HUES48 (cell line): Measurements from ENCODE around the gene TM2D1.

Experiments used
- H3K27ac ChIP-seq: one replicate; pipeline ENCODE4 v1.7.0; 2013; ENCODE audit warnings: low read depth, low read length, inconsistent platforms
- H3K27me3 ChIP-seq: 2 replicates; pipeline ENCODE4 v1.6.1; 2013; ENCODE audit warnings: mild to moderate bottlenecking, low read length; ENCODE audit not compliant: control insufficient read depth, insufficient read depth
- H3K36me3 ChIP-seq: 2 replicates; pipeline ENCODE4 v1.6.1; 2013; ENCODE audit warnings: low read length; ENCODE audit not compliant: control insufficient read depth, insufficient read depth
- H3K4me1 ChIP-seq: 2 replicates; pipeline ENCODE4 v1.6.1; 2013; ENCODE audit warnings: mild to moderate bottlenecking, low read length; ENCODE audit not compliant: control insufficient read depth, insufficient read depth
- H3K4me3 ChIP-seq: 2 replicates; pipeline ENCODE4 v1.5.1; 2013; ENCODE audit warnings: mild to moderate bottlenecking, low read depth, low read length
- H3K9ac ChIP-seq: 2 replicates; pipeline ENCODE4 v1.6.1; 2013; ENCODE audit warnings: mild to moderate bottlenecking, low read depth, low read length, moderate library complexity
- H3K9me3 ChIP-seq: 2 replicates; pipeline ENCODE4 v1.6.1; 2013; ENCODE audit warnings: low read length; ENCODE audit not compliant: control insufficient read depth, insufficient read depth

The TM2D1 gene

DNA sequence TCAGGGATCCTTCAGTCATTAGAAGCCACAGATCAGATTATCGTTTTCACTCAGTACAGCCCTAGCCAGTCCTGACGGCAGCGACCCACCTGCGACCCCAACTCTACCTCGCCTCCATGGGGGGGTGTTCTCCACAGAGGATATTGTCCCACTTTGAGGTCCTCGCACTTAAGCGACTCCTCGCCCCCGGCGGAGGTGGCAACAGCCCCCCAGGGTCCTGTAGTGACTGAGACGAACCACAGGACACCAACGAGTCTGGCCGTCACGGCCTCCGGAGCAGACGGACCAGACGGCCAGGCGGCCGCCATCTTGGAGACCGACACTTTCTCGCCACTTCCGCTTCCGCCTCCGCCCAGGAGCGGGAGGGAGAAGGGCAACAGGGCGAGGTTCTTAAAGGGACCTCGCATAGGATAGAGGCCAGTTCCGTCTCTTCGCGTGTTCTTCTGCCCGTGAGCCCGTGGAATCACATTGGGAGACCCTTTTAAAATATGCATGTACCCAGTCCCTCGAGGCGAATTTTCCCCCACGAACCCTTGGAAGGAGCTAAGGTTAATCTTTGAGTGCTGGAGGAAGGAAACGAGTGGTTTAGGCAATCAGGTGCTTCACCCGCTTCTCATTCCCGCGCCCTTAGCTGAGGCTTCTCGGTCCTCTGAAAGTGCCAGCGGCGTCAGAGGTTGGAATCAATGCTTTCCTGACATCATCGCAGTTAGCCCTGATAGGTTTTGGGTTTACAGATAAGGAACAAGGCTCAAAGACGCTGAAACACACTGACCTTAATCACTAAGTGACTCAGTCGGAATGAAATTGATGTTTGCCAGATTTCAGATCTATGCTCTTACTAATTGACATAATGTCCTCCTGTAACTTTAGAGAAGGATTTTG, at the start of gene TM2D1:
TM2D1 (minus strand) TSS at position 329 of the 882 bp plus-strand sequence; CDS start at position 308, 21 bp downstream.
- Histone ChIP-seq H3K4me1 (0 out of 2 replicates have a peak, but pooled peaks cover 6% of the 10 kb centered on the region), H3K9ac (peak within 1 kb of the TSS; percentile 93), H3K27me3 (no peaks in the 10 kb centered on the region), H3K36me3 (peaks cover 7% of the 10 kb centered on the region), H3K27ac (peak within 1 kb of the TSS; percentile 89), H3K9me3 (no peaks in the 10 kb centered on the region), H3K4me3 (peak within 1 kb of the TSS; percentile 94)

DNA sequence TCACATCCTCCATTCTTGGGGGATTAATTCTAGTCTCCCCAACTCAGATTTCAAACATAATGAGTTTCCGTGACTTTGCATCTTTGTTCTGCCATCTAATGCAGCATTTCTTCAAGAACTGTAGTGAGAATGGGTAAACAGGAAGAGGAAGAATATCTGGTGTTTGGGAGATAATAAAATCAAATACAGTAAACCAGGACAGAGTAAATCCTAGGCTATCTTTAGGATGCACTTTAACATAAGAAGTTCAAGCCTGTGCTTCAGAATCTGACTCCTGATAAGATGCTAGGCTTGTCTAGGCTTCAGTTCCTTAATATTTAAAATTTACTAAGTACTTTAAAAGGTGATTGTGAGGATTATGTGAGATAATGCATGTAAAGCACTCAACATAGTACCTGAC, 45.2 kb upstream of the TM2D1 start:
- H3K4me1 ChIP-seq = no peaks in the 10 kb centered on the region
- no peaks in the 10 kb centered on the region for H3K27me3 ChIP-seq
- no peak overlapping the region for H3K9ac ChIP-seq
- no peak overlapping the region for H3K4me3 ChIP-seq
- no peaks in the 10 kb centered on the region for H3K9me3 ChIP-seq
- no peak overlapping the region for H3K27ac ChIP-seq
- peaks cover 66% of the 10 kb centered on the region for H3K36me3 ChIP-seq

DNA sequence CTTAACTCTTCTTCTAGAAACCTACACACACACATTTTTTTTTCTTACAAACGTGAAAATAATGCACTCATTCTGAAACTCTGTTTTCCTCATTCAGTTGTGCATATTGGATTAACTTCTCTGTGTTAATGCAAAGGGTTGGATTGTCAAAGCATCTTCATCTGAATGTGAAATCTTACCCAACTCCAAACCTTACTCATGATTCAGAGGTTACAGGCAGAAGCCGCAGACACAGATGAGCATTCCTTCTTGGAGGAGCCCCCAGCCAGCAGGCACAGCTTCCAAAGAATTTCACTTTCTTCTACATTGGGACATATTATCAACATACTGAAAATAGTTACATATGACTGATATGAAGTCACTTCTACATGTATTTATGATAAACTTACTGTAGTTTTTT, 33.0 kb upstream of the TM2D1 start:
- H3K9ac ChIP-seq = no peak overlapping the region
- no peak overlapping the region for H3K4me3 ChIP-seq
- H3K27ac ChIP-seq = no peak overlapping the region
- H3K4me1 ChIP-seq = peaks cover 8% of the 10 kb centered on the region
- H3K9me3 ChIP-seq = no peaks in the 10 kb centered on the region
- peaks cover 5% of the 10 kb centered on the region for H3K36me3 ChIP-seq
- no peaks in the 10 kb centered on the region for H3K27me3 ChIP-seq

DNA sequence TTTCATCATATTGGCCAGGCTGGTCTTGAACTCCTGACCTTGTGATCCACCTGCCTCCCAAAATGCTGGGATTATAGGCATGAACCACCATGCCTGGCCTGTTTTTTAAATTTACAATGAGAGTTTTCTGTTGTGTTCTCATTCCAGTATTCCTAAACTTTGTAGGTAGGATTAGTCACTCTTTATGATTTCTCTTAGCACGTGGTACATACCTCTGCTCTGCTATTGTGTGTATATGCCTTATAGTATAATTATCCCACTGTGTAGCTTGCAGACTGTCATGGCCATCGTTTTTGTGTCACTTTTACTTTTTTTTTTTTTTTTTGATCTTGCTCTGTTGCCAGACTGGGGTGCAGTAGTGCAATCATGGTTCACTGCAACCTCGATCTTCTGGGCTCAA, 31.8 kb upstream of the TM2D1 start:
- no peak overlapping the region for H3K9ac ChIP-seq
- peaks cover 16% of the 10 kb centered on the region for H3K4me1 ChIP-seq
- no peaks in the 10 kb centered on the region for H3K9me3 ChIP-seq
- H3K36me3 ChIP-seq = 0 out of 2 replicates have a peak, but pooled peaks cover 3% of the 10 kb centered on the region
- no peak overlapping the region for H3K4me3 ChIP-seq
- H3K27me3 ChIP-seq = no peaks in the 10 kb centered on the region
- no peak overlapping the region for H3K27ac ChIP-seq

DNA sequence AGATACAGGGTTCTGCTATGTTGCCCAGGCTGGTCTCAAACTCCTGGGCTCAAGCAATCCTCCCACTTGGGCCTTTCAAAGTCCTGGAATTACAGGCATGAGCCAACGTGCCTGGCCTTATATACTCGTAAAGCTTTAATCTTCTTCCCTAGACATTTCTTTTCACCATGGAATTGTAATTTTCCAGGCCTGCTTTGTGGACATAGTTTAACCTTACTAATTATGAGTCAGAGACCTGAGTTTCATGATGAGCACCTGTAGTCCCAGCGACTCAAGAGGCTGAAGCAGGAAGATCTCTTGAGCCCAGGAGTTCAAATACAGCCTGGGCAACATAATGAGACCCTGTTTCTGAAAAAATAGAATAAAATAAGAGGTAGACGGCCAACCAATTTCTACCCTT, 29.6 kb upstream of the TM2D1 start:
- Histone ChIP-seq H3K27me3 (no peaks in the 10 kb centered on the region), H3K4me1 (peaks cover 16% of the 10 kb centered on the region), H3K9ac (no peak overlapping the region), H3K4me3 (no peak overlapping the region), H3K36me3 (0 out of 2 replicates have a peak, but pooled peaks cover 3% of the 10 kb centered on the region), H3K9me3 (no peaks in the 10 kb centered on the region), H3K27ac (no peak overlapping the region)

DNA sequence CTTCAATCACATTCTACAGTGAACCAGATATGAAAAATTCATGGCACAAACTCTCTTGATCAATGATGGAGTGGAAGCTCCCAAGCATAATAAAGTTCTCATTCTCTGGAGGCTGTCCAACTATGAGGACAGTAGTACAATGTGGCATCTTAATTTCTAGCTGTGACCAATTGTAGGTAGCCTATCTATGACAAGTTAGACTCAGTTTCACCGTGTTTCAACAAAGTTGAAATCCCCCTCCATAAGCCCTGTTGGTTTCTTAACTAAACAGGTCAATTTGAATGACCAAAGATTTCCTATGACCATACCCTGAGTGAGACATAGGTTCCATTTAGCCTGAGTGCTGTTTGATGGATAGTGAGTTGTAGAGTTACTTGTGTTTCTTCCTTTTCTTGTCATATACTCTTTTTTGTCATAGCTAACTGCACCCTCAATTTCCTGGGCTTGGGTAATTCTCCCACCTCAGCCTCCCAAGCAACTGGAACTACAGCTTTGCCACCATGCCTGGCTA, 29.1 kb upstream of the TM2D1 start:
- Histone ChIP-seq H3K27me3 (no peaks in the 10 kb centered on the region), H3K36me3 (0 out of 2 replicates have a peak, but pooled peaks cover 3% of the 10 kb centered on the region), H3K9ac (no peak overlapping the region), H3K27ac (no peak overlapping the region), H3K4me3 (no peak overlapping the region), H3K9me3 (no peaks in the 10 kb centered on the region), H3K4me1 (peaks cover 16% of the 10 kb centered on the region)

DNA sequence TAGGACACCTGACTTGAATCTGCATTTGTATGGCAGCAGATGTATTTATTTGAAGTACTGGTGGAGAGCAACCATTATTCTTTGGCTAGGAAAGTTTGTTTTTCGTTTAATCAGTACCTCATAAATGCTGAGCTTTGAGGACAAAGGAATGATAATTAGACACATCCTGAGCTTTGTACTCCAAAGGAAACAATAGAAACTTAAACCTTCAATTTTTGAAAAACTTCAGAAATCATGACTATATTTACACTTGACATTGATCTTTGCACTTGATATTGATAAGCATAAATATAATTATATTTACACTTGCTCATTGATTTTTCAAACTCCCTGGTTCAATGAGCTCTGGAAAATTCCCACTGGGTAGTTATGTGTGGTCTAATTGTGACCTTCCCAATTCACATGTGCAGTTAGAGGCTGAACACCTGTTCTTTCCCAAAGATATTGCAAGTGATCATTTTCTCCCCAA, 28.0 kb upstream of the TM2D1 start:
- peak overlapping the region; percentile 28 for H3K27ac ChIP-seq

DNA sequence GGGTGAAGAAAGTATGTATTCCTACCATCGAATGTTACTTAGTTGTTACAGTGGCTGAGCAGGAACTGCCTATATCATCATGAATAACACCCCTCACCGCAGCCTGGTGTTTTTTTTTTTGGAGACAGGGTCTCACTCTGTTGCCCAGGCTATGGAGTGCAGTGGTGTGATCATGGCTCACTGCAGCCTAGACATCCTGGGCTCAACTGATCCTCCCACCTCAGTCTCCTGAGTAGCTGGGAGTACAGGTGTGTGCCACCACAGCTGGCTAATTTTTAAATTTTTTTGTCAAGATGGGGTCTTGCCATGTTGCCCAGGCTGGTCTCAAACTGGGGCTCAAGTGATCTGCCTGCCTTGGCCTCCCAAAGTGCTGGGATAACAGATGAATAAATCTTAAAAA, 24.6 kb upstream of the TM2D1 start:
- H3K4me1 ChIP-seq = peaks cover 30% of the 10 kb centered on the region
- H3K9ac ChIP-seq = no peak overlapping the region
- no peak overlapping the region for H3K27ac ChIP-seq
- H3K9me3 ChIP-seq = no peaks in the 10 kb centered on the region
- H3K4me3 ChIP-seq = no peak overlapping the region
- H3K27me3 ChIP-seq = no peaks in the 10 kb centered on the region
- H3K36me3 ChIP-seq = no peaks in the 10 kb centered on the region

More for the DNA sequence above, 28.0 kb upstream of the TM2D1 start:
- Histone ChIP-seq H3K36me3 (0 out of 2 replicates have a peak, but pooled peaks cover 3% of the 10 kb centered on the region), H3K9ac (no peak overlapping the region), H3K4me3 (no peak overlapping the region), H3K27me3 (no peaks in the 10 kb centered on the region), H3K4me1 (peaks cover 16% of the 10 kb centered on the region), H3K9me3 (no peaks in the 10 kb centered on the region)

DNA sequence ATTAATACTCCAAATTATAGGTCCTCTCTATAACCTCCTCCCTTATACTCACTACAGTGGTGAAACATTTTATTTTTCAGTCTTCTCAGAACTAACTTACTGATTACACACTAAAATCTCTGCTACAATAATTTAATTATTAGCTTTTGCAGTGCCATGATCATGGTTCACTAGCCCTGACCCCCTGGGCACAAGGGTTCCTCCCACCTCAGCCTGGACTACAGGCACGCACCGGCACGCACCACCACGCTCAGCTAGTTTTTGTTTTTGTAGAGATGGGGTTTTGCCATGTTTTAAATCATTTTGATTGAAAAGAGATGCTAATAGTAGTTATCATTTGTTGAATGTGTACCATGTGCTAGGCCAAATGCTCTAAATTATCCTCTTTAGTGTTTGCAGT, 23.6 kb upstream of the TM2D1 start:
- no peak overlapping the region for H3K27ac ChIP-seq

DNA sequence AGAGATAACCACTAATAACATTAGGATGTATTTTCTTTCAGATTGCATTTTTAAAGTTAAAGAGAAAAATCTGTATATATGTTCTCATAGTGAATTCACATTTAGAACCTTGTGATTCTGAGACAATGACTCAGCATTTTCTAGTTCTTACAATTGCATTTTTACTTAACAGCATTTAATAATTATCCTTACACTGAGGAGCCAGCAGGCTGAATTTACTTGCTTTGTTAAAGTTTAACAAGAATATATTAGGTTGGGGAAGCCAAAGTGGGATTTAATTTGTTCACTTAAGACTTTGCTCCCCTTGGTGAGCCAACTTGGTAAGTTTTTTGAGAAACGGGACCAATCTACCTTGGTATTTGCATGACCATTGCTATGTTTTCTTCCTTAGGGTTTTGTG, 21.9 kb upstream of the TM2D1 start:
- Histone ChIP-seq H3K4me3 (no peak overlapping the region), H3K9me3 (no peaks in the 10 kb centered on the region), H3K36me3 (no peaks in the 10 kb centered on the region), H3K27me3 (no peaks in the 10 kb centered on the region), H3K9ac (peak overlapping the region; percentile 26; the same call in 1 of the 2 replicates), H3K4me1 (peaks cover 20% of the 10 kb centered on the region), H3K27ac (peak overlapping the region; percentile 59)

More for the DNA sequence above, 23.6 kb upstream of the TM2D1 start:
- no peak overlapping the region for H3K9ac ChIP-seq
- H3K27me3 ChIP-seq = no peaks in the 10 kb centered on the region
- H3K4me1 ChIP-seq = peaks cover 30% of the 10 kb centered on the region
- H3K4me3 ChIP-seq = no peak overlapping the region
- H3K9me3 ChIP-seq = no peaks in the 10 kb centered on the region
- H3K36me3 ChIP-seq = no peaks in the 10 kb centered on the region
